ENCODE measurements around the gene ISCA2.

ISCA2 gene

GRCh38 chr14:74526854-74527585 lies 33.5 kb downstream of the ISCA2 start:
- Histone ChIP-seq H3K9ac (ENCODE audit: low read depth, low read length, poor library complexity, severe bottlenecking) (no peak overlapping the region), H2AFZ (ENCODE audit: low read length) (no peak overlapping the region), H3K27me3 (ENCODE audit: insufficient read depth, low read length, poor library complexity, severe bottlenecking) (no peaks in the 10 kb centered on the region), H3K9me2 (replicated peaks; ENCODE audit: low read depth, low read length) (no peaks in the 10 kb centered on the region), H3K79me2 (ENCODE audit: insufficient read depth, low read length) (no peaks in the 10 kb centered on the region), H3K36me3 (ENCODE audit: insufficient read depth, low read length) (no peaks in the 10 kb centered on the region), H3K4me1 (ENCODE audit: insufficient read depth, low read length, poor library complexity, severe bottlenecking) (no peaks in the 10 kb centered on the region), H3K4me3 (ENCODE audit: low read length, poor library complexity, severe bottlenecking) (no peak overlapping the region), H4K20me1 (ENCODE audit: insufficient read depth, low read length, poor library complexity, severe bottlenecking) (no peaks in the 10 kb centered on the region), H3K9me3 (ENCODE audit: insufficient read depth, low read depth, low read length) (no peaks in the 10 kb centered on the region), H3K4me2 (ENCODE audit: low read depth, low read length, poor library complexity, severe bottlenecking) (no peak overlapping the region), H3F3A (ENCODE audit: low read depth) (no peaks in the 10 kb centered on the region)
- TF ChIP-seq CTCF (conservative IDR thresholded peaks at IDR 0.05; ENCODE audit: low read length) (no peak), EZH2phosphoT487 (IDR thresholded peaks at IDR 0.05; ENCODE audit: borderline replicate concordance) (no peak)

- H3K4me1 ChIP-seq (ENCODE audit: insufficient read depth, low read length, poor library complexity, severe bottlenecking), result no peaks in the 10 kb centered on the region
- H3F3A ChIP-seq (ENCODE audit: low read depth), result no peaks in the 10 kb centered on the region
- H3K36me3 ChIP-seq (ENCODE audit: insufficient read depth, low read length), result no peaks in the 10 kb centered on the region
- no peaks in the 10 kb centered on the region for H4K20me1 ChIP-seq (ENCODE audit: insufficient read depth, low read length, poor library complexity, severe bottlenecking)
- no peak overlapping the region for H2AFZ ChIP-seq (ENCODE audit: low read length)
- no peaks in the 10 kb centered on the region for H3K27me3 ChIP-seq (ENCODE audit: insufficient read depth, low read length, poor library complexity, severe bottlenecking)
- H3K4me3 ChIP-seq (ENCODE audit: low read length, poor library complexity, severe bottlenecking), result no peak overlapping the region
- H3K9me3 ChIP-seq (ENCODE audit: insufficient read depth, low read depth, low read length), result no peaks in the 10 kb centered on the region
- TF ChIP-seq EZH2phosphoT487 (IDR thresholded peaks at IDR 0.05; ENCODE audit: borderline replicate concordance), result no peak
- TF ChIP-seq CTCF (conservative IDR thresholded peaks at IDR 0.05; ENCODE audit: low read length), result no peak
- no peak overlapping the region for H3K9ac ChIP-seq (ENCODE audit: low read depth, low read length, poor library complexity, severe bottlenecking)
- H3K4me2 ChIP-seq (ENCODE audit: low read depth, low read length, poor library complexity, severe bottlenecking), result no peak overlapping the region
- H3K9me2 ChIP-seq (replicated peaks; ENCODE audit: low read depth, low read length), result no peaks in the 10 kb centered on the region
- no peaks in the 10 kb centered on the region for H3K79me2 ChIP-seq (ENCODE audit: insufficient read depth, low read length)
These were observed 34.2 kb downstream of the ISCA2 start for GRCh38 chr14:74527736-74528280.

GRCh38 chr14:74528406-74528805 lies 34.8 kb downstream of the ISCA2 start:
- no peaks in the 10 kb centered on the region for H3K4me1 ChIP-seq (ENCODE audit: insufficient read depth, low read length, poor library complexity, severe bottlenecking)
- no peaks in the 10 kb centered on the region for H3K36me3 ChIP-seq (ENCODE audit: insufficient read depth, low read length)

More at GRCh38 chr14:74528406-74528805, 34.8 kb downstream of the ISCA2 start:
- no peaks in the 10 kb centered on the region for H3K9me3 ChIP-seq (ENCODE audit: insufficient read depth, low read depth, low read length)
- no peak overlapping the region for H3K4me3 ChIP-seq (ENCODE audit: low read length, poor library complexity, severe bottlenecking)
- no peaks in the 10 kb centered on the region for H3K79me2 ChIP-seq (ENCODE audit: insufficient read depth, low read length)
- no peak overlapping the region for H3K4me2 ChIP-seq (ENCODE audit: low read depth, low read length, poor library complexity, severe bottlenecking)
- no peak overlapping the region for H3K9ac ChIP-seq (ENCODE audit: low read depth, low read length, poor library complexity, severe bottlenecking)
- TF ChIP-seq EZH2phosphoT487 (IDR thresholded peaks at IDR 0.05; ENCODE audit: borderline replicate concordance), result no peak
- no peak for TF ChIP-seq CTCF (conservative IDR thresholded peaks at IDR 0.05; ENCODE audit: low read length)
- H3K9me2 ChIP-seq (replicated peaks; ENCODE audit: low read depth, low read length), result no peaks in the 10 kb centered on the region
- H3F3A ChIP-seq (ENCODE audit: low read depth), result no peaks in the 10 kb centered on the region
- H3K27me3 ChIP-seq (ENCODE audit: insufficient read depth, low read length, poor library complexity, severe bottlenecking), result no peaks in the 10 kb centered on the region
- H2AFZ ChIP-seq (ENCODE audit: low read length), result no peak overlapping the region
- no peaks in the 10 kb centered on the region for H4K20me1 ChIP-seq (ENCODE audit: insufficient read depth, low read length, poor library complexity, severe bottlenecking)

All from Loucy (cell line).